Activated naive CD4-positive, alpha-beta T cell treated with anti-CD3 and anti-CD28 coated beads, Interleukin-2, amount 50 U/mL, for 24 hours (primary cell): ENCODE data around the gene TESK2.

Source experiments
- H3K27ac Mint-ChIP-seq: one replicate; pipeline ENCODE4 v1.8.0; 2021; ENCODE audit warnings: mild to moderate bottlenecking, mixed read lengths
- H3K27me3 Mint-ChIP-seq: one replicate; pipeline ENCODE4 v1.8.0; 2021; ENCODE audit warnings: mixed read lengths
- H3K36me3 Mint-ChIP-seq: one replicate; pipeline ENCODE4 v1.8.0; 2021; ENCODE audit warnings: mixed read lengths
- H3K4me1 Mint-ChIP-seq: one replicate; pipeline ENCODE4 v1.8.0; 2021; ENCODE audit warnings: mixed read lengths
- H3K4me3 Mint-ChIP-seq: one replicate; pipeline ENCODE4 v1.8.0; 2021; ENCODE audit warnings: mild to moderate bottlenecking, mixed read lengths
- H3K9me3 Mint-ChIP-seq: one replicate; pipeline ENCODE4 v1.8.0; 2021; ENCODE audit warnings: mixed read lengths

Gene TESK2

DNA sequence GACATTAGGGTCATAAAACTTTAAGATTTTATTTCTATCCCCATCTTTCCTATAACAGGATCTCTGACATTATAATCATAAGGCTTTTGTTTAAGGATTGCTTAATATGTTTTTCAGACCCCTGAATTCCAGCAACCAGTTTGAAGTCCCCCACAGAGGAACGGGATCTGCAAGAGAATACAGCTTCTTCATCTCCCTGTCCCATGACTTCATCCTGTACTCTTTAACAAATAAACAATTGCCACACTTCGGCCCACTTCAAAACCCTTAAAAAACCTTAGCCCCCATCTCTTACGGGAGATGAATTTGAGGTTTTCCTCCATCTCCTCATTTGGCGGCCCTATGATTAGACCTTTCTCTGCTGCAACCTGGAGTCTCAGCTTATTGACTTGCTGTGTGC, 35.8 kb downstream of the TESK2 start:
- peaks cover 3% of the 10 kb centered on the region for H3K36me3 Mint-ChIP-seq

DNA sequence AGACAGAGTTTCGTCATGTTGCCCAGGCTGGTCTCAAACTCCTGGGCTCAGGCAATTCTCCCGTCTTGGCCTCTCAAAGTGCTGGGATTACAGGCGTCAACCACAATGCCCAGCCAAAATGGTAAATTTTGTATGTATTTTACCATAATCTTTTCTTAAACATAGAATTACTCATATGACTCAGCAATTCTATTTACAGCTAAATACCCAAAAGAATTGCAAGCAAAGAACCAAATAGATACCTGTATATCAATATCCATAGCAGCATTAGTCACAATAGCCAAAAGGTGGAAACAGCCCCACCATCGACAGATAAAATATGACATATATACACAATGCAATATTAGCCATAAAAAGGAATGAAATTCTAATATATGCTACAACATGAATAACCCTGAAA, 36.5 kb downstream of the TESK2 start:
- no peak overlapping the region for H3K27ac Mint-ChIP-seq
- H3K36me3 Mint-ChIP-seq: peaks cover 3% of the 10 kb centered on the region
- H3K4me3 Mint-ChIP-seq: no peak overlapping the region
- H3K4me1 Mint-ChIP-seq: no peaks in the 10 kb centered on the region
- no peaks in the 10 kb centered on the region for H3K9me3 Mint-ChIP-seq
- no peaks in the 10 kb centered on the region for H3K27me3 Mint-ChIP-seq

More for the DNA sequence above, 35.8 kb downstream of the TESK2 start:
- Mint-ChIP-seq H3K27me3 (no peaks in the 10 kb centered on the region), H3K27ac (no peak overlapping the region), H3K4me3 (no peak overlapping the region), H3K9me3 (no peaks in the 10 kb centered on the region), H3K4me1 (no peaks in the 10 kb centered on the region)

DNA sequence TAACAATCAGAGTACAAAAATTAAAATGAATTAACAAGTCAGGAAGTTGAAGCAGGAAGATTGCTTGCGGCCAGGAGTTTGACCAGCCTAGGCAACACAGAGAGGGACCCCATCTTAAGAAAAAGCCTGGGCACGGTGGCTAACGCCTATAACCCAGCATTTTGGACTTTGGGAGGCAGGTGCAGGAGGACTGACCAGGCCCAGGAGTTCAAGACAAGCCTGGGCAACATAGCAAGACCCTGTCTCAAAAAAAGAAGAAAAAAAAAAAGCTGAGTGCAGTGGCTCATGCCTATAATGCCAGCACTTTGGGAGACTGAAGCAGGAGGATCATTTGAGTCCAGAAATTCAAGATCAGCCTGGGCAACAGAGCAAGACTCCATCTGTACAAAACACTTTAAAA, 38.5 kb downstream of the TESK2 start:
- H3K4me1 Mint-ChIP-seq: no peaks in the 10 kb centered on the region
- H3K27me3 Mint-ChIP-seq: no peaks in the 10 kb centered on the region
- no peak overlapping the region for H3K4me3 Mint-ChIP-seq
- peaks cover 3% of the 10 kb centered on the region for H3K36me3 Mint-ChIP-seq
- H3K27ac Mint-ChIP-seq: no peak overlapping the region
- H3K9me3 Mint-ChIP-seq: no peaks in the 10 kb centered on the region

DNA sequence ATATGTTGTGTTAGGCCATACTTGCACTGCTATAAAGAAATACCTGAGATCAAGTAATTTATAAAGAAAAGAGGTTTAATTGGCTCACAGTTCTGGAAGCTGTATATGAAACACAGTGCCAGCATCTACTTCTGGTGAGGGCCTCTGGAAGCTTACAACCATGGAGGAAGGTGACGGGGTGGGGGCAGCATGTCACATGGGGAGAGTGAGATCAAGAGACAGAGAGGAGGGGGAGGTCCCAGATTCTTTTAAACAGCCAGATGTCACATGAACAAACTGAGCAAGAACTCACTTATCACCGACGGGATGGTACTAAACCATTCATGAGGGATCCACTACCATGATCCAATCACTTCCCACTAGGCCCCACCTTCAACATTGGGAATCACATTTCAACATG, 42.6 kb downstream of the TESK2 start:
- Mint-ChIP-seq H3K4me1 (no peaks in the 10 kb centered on the region), H3K4me3 (no peak overlapping the region), H3K27ac (no peak overlapping the region), H3K9me3 (no peaks in the 10 kb centered on the region), H3K36me3 (peaks cover 3% of the 10 kb centered on the region), H3K27me3 (no peaks in the 10 kb centered on the region)

DNA sequence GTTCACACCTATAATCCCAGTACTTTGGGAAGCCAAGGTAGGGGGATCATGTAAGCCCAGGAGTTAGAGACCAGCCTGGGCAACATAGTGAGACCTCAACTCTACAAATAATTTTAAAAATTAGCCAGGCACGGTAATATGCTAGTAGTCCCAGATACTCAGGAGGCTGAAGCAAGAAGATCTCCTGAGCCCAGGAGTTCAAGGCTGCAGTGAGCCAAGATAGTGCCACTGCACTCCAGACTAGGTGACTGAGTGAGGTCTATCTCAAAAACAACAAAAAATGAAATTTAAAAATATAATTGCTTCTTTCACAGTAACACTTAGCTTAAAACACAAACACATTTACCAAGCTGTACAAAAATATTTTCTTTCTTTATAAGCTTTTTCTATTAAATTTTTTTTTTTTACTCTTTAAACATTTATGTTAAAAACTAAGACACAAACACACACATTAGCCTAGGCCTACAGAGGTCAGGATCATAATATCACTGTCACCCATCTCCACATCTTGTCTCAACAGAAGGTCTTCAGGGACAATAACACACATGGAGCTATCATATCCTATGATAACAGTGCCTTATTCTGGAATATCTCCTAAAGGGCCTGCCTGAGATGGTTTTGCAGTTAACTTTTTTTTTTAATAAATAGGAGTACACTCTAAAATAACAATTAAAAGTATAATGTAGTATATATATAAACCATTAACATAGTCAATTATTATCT, 43.9 kb downstream of the TESK2 start:
- Mint-ChIP-seq H3K4me3 (no peak overlapping the region), H3K27me3 (no peaks in the 10 kb centered on the region), H3K27ac (no peak overlapping the region), H3K9me3 (no peaks in the 10 kb centered on the region), H3K4me1 (no peaks in the 10 kb centered on the region), H3K36me3 (peaks cover under 1% of the 10 kb centered on the region)

DNA sequence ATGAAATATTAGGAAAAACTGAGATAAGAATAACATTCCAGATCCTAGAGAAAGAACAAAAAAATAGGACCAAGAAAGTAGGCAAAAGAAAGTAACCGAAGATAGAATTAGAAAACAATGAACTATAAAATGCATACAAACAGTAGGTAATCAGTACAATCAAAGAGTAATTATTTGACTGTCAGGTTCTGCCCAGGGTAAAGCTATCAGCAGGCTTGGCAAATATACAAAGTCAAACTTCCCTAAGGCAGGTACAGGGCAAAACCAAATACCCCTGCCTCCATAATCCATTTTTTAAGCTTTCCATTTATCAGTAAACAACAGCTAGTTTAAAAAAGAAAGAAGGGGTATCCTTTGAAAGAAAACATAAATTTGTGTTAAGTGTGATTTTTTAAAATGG, 44.4 kb downstream of the TESK2 start:
- no peaks in the 10 kb centered on the region for H3K4me1 Mint-ChIP-seq
- no peak overlapping the region for H3K4me3 Mint-ChIP-seq
- H3K9me3 Mint-ChIP-seq: no peaks in the 10 kb centered on the region
- no peak overlapping the region for H3K27ac Mint-ChIP-seq
- no peaks in the 10 kb centered on the region for H3K36me3 Mint-ChIP-seq
- H3K27me3 Mint-ChIP-seq: no peaks in the 10 kb centered on the region

DNA sequence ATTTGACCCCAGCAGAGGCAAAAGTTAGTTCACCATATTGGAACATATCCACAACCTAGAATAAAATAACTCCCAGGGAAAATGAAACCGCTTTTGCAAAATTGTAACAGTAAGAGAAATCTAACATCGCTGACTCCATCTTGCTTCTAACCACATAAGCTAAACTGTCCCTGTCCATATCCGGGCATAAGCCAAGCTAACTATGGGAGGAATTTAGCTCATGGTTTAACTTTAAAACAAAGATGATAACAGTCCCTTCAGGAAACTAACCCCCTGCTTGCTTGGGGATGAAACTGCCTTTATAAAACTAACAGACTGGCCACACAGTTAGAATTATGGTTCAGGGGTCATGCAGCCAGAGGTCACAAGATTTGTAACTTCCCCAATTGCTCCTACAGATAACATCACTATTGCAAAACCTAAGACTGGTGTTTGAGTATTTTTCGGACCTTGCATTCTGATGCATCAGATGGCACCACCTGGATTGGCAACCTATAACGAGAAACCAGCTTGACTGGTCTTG, 46.3 kb downstream of the TESK2 start:
- H3K4me3 Mint-ChIP-seq: no peak overlapping the region
- no peak overlapping the region for H3K27ac Mint-ChIP-seq
- H3K9me3 Mint-ChIP-seq: no peaks in the 10 kb centered on the region
- H3K36me3 Mint-ChIP-seq: no peaks in the 10 kb centered on the region
- no peaks in the 10 kb centered on the region for H3K4me1 Mint-ChIP-seq
- H3K27me3 Mint-ChIP-seq: no peaks in the 10 kb centered on the region

DNA sequence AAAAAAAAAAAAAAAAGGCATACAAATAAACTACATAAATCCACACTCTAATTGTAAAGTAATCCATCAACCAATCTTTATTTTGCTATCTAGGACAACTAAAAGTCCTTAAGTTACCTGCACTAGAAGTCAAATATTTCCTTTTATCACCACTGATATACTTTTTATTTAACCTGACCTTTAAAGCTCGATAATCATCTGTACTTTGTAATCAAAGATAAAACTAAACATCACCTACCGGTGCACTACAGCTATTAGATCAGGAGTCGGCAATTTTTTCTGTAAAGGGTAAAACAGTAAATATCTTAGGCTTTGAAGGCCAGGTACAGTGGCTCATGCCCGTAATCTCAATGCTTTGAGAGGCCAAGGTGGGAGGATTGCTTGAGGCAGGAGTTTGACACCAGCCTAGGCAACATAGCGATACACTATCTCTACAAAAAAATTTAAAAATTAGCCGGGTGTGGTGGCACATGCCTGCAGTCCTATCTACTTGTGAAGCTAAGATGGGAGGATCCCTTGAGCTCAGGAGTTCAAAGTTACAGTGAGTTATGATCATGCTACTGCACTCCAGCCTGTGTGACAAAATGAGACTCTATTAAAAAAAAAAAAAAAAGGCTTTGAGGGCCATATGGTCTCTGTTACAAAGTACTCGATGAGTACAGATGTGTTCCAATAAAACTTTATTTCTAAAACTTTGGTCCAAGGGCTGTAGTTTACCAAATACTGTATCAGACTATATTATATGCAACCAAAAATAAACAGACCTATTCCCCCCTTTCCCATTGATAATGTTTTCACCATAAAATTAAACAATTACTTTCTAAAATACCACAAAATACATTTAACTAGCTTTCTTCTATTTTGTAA, 47.1 kb downstream of the TESK2 start:
- H3K9me3 Mint-ChIP-seq: no peaks in the 10 kb centered on the region
- H3K27me3 Mint-ChIP-seq: no peaks in the 10 kb centered on the region
- no peak overlapping the region for H3K4me3 Mint-ChIP-seq
- H3K4me1 Mint-ChIP-seq: no peaks in the 10 kb centered on the region
- H3K27ac Mint-ChIP-seq: no peak overlapping the region
- no peaks in the 10 kb centered on the region for H3K36me3 Mint-ChIP-seq

DNA sequence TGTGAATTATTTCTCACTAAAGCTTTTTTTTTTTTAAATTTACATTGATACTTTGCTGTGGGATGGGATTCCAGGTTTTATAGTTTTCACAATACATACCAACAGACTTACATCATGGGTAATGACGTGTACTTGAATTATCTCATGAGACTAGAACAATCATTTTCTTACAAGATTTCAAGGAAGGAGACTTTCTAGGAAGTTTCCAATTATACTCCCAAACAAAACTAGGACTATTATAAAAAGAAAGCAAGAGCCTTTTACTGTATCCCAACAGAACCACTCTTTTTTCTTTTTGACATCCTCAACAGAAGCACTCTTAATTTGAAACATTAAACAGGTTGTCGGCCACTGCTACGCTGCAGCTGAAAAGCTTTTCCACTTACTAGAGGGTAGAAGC, 48.7 kb downstream of the TESK2 start:
- Mint-ChIP-seq H3K4me3 (no peak overlapping the region), H3K36me3 (no peaks in the 10 kb centered on the region), H3K4me1 (no peaks in the 10 kb centered on the region), H3K9me3 (no peaks in the 10 kb centered on the region), H3K27me3 (no peaks in the 10 kb centered on the region), H3K27ac (no peak overlapping the region)

DNA sequence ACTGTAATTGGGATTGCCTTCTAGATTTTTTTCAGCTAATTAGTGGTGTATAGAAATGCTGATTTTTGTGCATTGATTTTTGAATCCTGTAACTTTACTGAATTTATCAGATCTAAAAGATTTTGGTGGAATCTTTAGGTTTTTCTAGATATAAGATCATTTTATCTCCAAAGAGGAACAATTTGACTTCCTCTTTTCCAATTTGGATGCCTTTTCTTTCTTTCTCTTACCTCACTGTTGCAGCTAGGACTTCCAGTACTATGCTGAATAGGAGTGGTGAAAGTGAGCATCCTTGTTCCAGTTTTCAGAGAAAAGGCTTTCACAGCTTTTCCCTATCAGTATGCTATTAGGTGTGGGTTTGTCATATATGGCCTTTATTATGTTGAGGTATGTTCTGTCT, 53.6 kb downstream of the TESK2 start:
- Mint-ChIP-seq H3K36me3 (peaks cover 2% of the 10 kb centered on the region), H3K4me3 (no peak overlapping the region), H3K27me3 (no peaks in the 10 kb centered on the region), H3K9me3 (no peaks in the 10 kb centered on the region), H3K4me1 (no peaks in the 10 kb centered on the region), H3K27ac (no peak overlapping the region)

DNA sequence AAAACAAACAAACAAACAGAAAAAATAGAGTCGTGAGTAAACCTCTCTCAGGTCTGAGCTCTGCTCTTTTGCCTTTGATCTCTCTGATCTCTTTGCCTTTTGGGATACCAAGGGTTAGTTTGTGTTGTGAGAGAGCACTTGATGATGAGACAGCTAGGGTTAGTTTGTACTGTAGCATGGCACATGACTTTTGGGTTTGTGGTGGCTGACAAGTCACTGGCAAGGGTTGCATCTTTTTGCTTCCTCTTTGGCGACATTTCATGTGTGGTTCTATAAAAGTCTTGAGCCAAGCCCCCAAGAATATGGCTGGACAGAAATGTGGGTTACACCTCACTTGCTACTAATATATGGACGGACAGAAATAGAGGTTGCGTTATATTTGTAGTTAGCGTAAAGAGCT, 60.5 kb downstream of the TESK2 start:
- no peaks in the 10 kb centered on the region for H3K27me3 Mint-ChIP-seq
- no peaks in the 10 kb centered on the region for H3K4me1 Mint-ChIP-seq
- no peaks in the 10 kb centered on the region for H3K9me3 Mint-ChIP-seq
- no peaks in the 10 kb centered on the region for H3K36me3 Mint-ChIP-seq
- no peak overlapping the region for H3K27ac Mint-ChIP-seq
- no peak overlapping the region for H3K4me3 Mint-ChIP-seq

DNA sequence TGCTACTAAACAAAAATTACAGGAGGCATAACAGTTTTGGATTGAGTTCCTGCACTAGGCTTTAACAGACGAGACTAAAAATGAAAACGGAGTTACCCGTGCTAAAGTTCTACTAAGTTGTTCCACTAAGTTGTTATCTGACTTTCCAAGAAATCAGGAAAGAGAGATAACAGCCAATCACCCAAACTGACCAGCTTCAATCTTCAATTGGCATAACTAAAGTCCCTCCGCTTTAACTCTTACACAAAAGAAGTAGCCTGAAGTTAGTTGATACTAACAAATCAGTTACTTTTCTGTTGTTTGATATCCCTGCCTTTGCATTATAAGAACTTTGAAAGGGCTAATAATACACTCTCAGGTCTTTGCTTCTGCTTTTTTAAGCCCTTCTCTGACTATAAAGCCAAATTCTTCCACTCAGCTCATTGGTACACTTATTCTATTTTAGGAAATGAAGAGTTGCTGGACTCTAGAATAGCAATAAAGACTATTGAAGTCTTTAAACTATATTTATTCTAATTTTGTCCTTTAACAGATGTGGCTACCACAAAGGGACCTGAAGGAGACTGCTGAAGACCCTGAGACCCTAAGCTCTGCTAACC, 61.3 kb downstream of the TESK2 start:
- no peaks in the 10 kb centered on the region for H3K4me1 Mint-ChIP-seq
- H3K27ac Mint-ChIP-seq: no peak overlapping the region
- no peaks in the 10 kb centered on the region for H3K36me3 Mint-ChIP-seq
- no peak overlapping the region for H3K4me3 Mint-ChIP-seq
- no peaks in the 10 kb centered on the region for H3K27me3 Mint-ChIP-seq
- no peaks in the 10 kb centered on the region for H3K9me3 Mint-ChIP-seq

DNA sequence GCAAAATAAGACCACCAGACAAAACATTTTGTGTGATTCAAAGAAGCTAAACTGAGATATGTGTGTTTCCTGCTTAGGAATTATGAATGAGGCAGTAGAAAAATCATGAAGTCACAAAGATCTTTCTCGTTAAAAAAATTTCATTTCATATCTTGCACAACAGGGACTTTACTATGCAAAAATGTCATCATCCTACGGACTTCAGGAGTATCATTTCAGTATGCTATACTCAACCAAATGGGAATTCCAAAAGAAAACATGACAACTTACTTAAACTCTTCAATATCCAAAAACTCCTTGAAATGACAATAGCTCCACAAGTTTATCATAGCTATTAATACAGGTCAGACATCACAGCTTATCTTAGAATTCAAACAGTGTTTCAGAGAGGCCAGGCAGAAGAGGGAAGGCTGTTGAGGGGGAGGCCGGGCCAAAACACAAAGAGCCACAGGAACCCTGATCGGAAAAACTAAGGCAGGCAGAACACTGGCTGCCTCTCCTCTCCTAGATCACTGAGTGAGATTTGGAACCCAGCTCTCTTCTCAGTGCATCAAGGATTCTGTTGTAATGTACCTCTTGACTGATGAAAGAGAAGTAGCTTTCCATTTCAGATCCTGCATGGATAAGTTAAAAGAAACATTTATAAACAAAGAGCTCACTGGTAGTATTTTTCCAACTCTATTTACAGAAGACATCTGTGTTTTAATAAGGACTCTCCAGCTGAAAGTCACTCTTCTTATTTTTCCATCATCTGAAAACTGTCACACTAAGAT, 66.9 kb downstream of the TESK2 start:
- H3K9me3 Mint-ChIP-seq: peaks cover 7% of the 10 kb centered on the region
- H3K4me3 Mint-ChIP-seq: no peak overlapping the region
- H3K27ac Mint-ChIP-seq: no peak overlapping the region
- H3K36me3 Mint-ChIP-seq: peaks cover 11% of the 10 kb centered on the region
- no peaks in the 10 kb centered on the region for H3K4me1 Mint-ChIP-seq
- no peaks in the 10 kb centered on the region for H3K27me3 Mint-ChIP-seq

DNA sequence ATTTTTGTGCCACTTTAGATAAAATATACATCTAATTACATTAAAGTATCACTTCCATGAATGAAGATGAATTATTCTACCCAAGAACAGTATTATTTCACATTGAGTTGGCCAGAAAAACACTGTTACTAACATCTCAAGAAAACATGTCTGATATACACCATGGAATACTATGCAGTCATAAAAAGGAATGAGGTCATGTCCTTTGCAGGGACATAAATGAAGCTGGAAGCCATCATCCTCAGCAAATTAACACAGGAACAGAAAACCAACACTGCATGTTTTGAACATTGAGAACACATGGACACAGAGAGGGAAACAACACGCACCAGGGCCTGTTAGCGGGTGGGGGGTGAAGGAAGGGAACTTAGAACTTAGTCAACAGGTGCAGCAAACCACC, 69.0 kb downstream of the TESK2 start:
- Mint-ChIP-seq H3K4me3 (no peak overlapping the region), H3K36me3 (peaks cover 14% of the 10 kb centered on the region), H3K27me3 (no peaks in the 10 kb centered on the region), H3K27ac (no peak overlapping the region), H3K9me3 (peaks cover 7% of the 10 kb centered on the region), H3K4me1 (no peaks in the 10 kb centered on the region)

DNA sequence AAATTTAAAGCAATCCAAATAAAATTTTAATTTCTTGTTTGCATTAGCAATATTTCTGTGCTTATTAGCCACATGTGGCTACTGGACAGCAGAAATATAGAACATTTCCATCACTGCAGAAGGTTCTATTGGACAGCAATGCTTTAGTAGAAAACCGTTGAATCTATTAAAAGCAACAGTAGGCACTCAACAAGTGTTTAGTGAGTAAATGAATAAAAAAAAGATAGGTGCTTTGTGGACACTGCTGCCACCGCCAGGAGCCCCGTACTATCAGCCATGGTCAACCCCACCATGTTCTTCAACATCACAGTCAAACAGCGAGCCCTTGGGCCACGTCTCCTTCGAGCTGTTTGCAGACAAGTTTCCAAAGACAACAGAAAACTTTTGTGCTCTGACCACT, 76.2 kb downstream of the TESK2 start:
- H3K9me3 Mint-ChIP-seq: no peaks in the 10 kb centered on the region
- no peaks in the 10 kb centered on the region for H3K27me3 Mint-ChIP-seq
- H3K27ac Mint-ChIP-seq: no peak overlapping the region
- H3K4me1 Mint-ChIP-seq: no peaks in the 10 kb centered on the region
- H3K4me3 Mint-ChIP-seq: no peak overlapping the region
- H3K36me3 Mint-ChIP-seq: peaks cover 6% of the 10 kb centered on the region
